Kidney glomerular epithelial cell (primary cell): ENCODE data around the gene KDM2A.
A peak's percentile ranks its signal among the peaks of the same experiment; 100 is the strongest.

Experiments
- DNase-seq: peaks from one replicate; lab custom pipeline; 2025; lab: John Stamatoyannopoulos, UW

The KDM2A gene

GRCh38 chr11:67261640-67261945 is 142.5 kb downstream of the KDM2A start:
- no peak for DNase-seq

- DNase-seq = no peak
Observed at GRCh38 chr11:67261946-67262681, 143.1 kb downstream of the KDM2A start.

GRCh38 chr11:67262731-67263675 is 143.9 kb downstream of the KDM2A start:
- peak; percentile 79 for DNase-seq

GRCh38 chr11:67264260-67264659 is 145.2 kb downstream of the KDM2A start:
- no peak for DNase-seq

- DNase-seq = no peak
Observed at GRCh38 chr11:67264877-67265632, 146.0 kb downstream of the KDM2A start.

GRCh38 chr11:67265633-67266448 is 146.8 kb downstream of the KDM2A start:
- peak; percentile 52 for DNase-seq

GRCh38 chr11:67266449-67267187 is 147.6 kb downstream of the KDM2A start, which contains the start of gene GRK2:
TSS of gene GRK2 (plus strand) at chr11:67266473. CDS start at chr11:67266700, 227 bp downstream.
- peak; percentile 29 for DNase-seq

GRCh38 chr11:67267188-67268080 is 148.4 kb downstream of the KDM2A start:
- DNase-seq = no peak

- DNase-seq = no peak
Observed at GRCh38 chr11:67268081-67268961, 149.3 kb downstream of the KDM2A start.

GRCh38 chr11:67268962-67269268 is 149.9 kb downstream of the KDM2A start:
- DNase-seq = no peak

- DNase-seq = no peak
Observed at GRCh38 chr11:67269401-67270255, 150.6 kb downstream of the KDM2A start.

- DNase-seq = peak; percentile 90
Observed at GRCh38 chr11:67270256-67271204, 151.5 kb downstream of the KDM2A start.

GRCh38 chr11:67271205-67271540 is 152.1 kb downstream of the KDM2A start:
- no peak for DNase-seq

GRCh38 chr11:67271541-67272284 is 152.7 kb downstream of the KDM2A start:
- no peak for DNase-seq

- DNase-seq = no peak
Observed at GRCh38 chr11:67272327-67273259, 153.5 kb downstream of the KDM2A start.
